Cardiac fibroblast (primary cell): ENCODE measurements around the gene TLCD3A.

Experiments used
- DNase-seq, 2 donors: peaks; one replicate each; pipeline versions ENCODE4 v3.0.0 to v3.0.0-alpha.2; 2010; ENCODE audit warnings: low read depth in 2 of 2
- H3K4me3 ChIP-seq, 2 donors: replicated peaks in 1 of 2; 1 replicate in 1 of 2; 2 replicates in 1 of 2; pipeline ENCODE4 v1.5.1; 2011; ENCODE audit warnings: low read depth in 2 of 2, low read length in 2 of 2, mild to moderate bottlenecking in 2 of 2, moderate library complexity in 1 of 2
- TF ChIP-seq, protein P1 (sequence below): IDR thresholded peaks from one replicate; pipeline ENCODE4 v1.5.1; 2011; ENCODE audit warnings: low read depth, mild to moderate bottlenecking, low read length, inconsistent platforms

TLCD3A gene

DNA sequence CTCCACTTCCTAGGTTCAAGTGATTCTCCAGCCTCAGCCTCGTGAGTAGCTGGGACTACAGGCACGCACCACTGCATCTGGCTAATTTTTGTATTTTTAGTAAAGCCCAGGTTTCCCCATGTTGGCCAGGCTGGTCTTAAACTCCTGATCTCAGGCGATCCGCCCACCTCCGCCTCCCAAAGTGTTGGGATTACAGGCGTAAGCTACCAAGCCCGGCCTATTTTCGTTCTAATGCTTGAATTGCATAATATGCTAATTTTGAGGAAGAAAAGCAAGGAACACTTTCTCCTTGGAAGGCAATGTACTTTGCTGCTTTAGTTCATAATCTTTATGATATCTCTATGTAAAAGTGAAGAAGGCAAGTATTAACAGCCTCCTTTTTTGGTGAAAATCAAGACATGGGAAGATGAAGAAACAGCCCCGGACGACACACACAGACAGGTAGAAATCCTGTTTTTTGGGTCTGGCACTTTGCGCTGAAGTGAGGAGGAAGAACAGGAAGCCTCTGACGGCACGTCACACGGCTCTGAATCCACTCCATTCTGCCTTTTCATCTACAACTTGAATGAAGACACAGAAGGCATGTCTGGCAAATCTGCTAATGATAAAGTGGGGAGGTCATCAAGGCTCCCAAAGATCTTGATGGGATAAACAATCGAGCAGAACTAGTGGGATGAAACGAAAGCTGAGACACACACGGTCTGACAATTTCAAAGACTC lies 42.7 kb upstream of the TLCD3A start:
- no peak for DNase-seq
- no peak overlapping the region for H3K4me3 ChIP-seq
- TF ChIP-seq, protein P1, sequence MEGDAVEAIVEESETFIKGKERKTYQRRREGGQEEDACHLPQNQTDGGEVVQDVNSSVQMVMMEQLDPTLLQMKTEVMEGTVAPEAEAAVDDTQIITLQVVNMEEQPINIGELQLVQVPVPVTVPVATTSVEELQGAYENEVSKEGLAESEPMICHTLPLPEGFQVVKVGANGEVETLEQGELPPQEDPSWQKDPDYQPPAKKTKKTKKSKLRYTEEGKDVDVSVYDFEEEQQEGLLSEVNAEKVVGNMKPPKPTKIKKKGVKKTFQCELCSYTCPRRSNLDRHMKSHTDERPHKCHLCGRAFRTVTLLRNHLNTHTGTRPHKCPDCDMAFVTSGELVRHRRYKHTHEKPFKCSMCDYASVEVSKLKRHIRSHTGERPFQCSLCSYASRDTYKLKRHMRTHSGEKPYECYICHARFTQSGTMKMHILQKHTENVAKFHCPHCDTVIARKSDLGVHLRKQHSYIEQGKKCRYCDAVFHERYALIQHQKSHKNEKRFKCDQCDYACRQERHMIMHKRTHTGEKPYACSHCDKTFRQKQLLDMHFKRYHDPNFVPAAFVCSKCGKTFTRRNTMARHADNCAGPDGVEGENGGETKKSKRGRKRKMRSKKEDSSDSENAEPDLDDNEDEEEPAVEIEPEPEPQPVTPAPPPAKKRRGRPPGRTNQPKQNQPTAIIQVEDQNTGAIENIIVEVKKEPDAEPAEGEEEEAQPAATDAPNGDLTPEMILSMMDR, result no peak

DNA sequence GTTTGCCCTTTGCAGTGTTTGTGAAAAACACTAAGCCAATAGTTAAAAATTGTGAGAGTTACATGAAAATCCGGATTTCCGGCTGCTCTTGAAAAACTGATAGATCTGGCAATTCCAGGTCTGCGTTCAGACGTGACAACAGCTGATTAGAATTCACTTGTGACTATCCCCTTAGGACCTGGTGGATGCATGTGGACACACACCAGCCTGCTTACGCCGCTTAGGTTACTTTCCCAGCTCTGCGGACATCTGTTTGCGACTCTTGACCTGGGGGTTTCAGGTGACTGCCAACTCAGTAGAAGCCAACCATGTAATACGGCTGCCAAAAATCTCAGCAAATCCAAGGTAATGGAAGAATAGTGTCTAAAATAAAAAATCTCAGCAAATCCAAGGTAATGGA lies 42.0 kb upstream of the TLCD3A start:
- TF ChIP-seq, protein P1, result no peak
- no peak for DNase-seq
- no peak overlapping the region for H3K4me3 ChIP-seq

DNA sequence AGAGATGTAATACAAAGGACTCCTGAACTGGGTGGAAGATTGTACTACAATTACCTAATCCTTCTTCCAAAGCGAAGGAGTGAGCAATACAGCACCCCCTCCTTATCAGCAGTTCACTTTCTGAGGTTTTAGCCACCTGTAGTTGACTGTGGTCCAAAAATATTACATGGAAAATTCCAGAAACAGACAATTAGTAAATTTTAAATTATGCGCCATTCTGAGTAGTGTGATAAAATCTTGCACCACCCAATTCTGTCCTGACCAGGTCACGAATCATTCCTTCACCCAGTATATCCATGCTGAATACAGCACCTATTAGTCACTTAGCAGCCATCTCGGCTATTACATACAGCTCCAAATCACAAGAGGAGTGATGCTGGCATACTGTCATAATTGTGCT lies 41.0 kb upstream of the TLCD3A start:
- TF ChIP-seq, protein P1, result no peak
- peak; percentile 26 to 81 for DNase-seq
- no peak overlapping the region for H3K4me3 ChIP-seq

DNA sequence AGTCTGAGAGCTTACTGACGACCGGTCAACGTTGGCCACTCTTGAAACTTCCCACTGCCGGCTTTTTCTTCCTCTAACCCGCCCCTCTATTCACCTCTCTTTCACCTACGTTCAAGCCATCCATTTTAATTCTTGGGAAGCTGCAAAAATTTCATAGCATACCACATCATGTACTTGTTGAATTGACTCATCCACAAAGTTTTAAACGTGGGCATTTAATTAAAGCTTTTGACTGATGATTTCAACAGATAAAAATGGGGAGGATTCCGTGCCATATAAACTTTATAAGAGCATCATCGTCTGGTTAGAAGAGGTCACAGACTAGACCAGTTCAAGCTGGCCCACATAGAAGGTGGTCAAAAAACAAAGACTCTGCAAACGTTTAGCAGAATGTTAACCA lies 40.3 kb upstream of the TLCD3A start:
- H3K4me3 ChIP-seq, result no peak overlapping the region
- TF ChIP-seq, protein P1, result no peak
- peak; percentile 18 to 73 for DNase-seq

DNA sequence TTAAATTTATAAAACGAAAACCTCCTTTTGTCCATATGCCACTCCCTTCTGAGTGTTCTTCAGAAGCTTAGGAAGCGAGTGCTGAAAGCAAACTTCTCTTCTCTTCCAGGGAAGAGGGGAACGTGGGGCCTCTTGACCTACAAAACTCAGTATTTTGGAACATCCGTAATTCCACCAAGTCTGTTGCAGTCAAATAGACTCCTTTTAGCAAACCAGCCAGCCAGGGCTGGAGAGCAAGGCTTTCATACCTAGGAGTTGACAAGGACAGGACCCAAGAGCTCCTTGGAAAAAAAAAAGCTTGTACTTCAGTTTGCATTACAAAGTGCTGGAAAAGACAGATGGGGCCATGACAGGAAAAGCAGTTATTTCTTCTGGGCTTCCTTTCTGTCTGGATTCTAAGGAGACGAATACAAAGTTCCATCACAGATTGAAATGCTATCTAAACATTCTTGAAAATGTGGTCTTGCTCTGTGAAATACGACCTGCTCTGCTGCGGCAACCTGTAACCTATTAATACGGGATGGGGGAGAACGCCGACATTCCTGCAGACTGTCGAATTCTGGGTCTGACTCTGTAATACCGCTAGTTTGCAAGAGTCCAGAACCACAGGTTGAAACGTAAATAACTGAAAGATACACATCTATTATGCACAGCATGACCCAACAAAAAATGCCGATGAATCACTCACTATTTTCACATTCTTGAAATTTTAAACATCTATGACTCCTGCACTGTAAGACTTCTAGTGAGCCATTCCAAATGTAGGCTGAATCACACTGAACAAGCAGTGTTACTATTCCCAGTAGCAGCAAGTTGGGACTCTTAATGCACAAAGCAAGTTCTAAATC lies 38.4 kb upstream of the TLCD3A start:
- DNase-seq, result peak; percentile 83 to 97
- TF ChIP-seq, protein P1, result no peak
- no peak overlapping the region for H3K4me3 ChIP-seq

DNA sequence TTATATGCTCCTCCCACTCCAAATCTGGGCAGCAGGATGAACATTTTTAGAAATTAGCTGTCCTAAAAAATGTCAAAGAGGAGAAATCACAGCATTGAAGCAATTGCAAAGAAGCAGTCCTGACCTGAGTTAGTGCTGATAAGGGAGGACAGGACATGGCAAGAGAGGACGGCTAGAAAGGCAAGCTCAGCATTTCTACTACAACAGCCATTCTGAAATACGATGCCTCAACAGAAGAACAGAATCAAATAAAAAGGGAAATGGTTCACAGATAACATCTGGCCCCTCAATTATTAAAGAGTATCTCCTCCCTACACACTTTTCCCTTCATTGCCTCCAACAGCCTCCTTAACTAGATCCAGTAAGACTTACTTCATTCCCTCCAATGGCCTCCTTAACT lies 36.0 kb upstream of the TLCD3A start:
- TF ChIP-seq, protein P1, result no peak
- H3K4me3 ChIP-seq, result no peak overlapping the region
- DNase-seq, result no peak
